ENCODE data around the gene PSEN1. TPM values are rescaled to one million over a fixed set of nuclear protein-coding genes. Genes with fewer than 3 reads are reported as not detected.

Gene PSEN1
- total and polyA plus RNA-seq, 2 of the 8 experiments (the other 6 are each of a cell fraction or from before 2014, with no cell fraction given): 10.1 to 38.7 TPM

DNA sequence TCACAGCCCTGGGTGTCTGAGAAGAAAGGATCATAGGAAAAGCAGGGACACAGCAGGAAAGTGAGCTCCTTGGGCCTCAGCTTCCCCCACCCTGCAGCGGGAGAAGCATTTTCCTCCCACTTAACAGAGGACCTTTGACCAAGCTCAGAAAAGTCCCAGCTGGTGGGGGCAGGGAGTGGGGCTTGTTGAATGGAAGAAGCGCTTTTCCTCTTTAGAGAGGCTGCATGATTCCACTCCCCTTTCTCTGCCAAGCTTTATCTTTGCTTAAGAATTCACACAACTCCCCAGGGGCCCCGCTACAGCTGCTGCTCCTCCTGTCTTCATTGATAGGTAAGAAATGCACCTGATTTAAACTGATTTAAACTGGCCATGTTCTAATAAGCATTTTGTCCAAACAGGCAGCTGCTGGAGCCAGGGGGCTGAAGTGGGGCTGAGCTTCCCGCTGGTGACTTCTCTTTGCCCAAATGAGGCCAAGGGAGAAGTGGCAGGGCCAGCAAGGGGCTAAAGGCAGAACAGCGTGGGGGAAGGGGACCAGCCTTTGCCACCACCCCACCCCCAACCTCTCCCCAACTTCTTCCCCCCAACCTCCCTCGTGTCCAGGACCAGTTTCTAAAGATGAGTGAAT is 99.3 kb downstream of the PSEN1 start (continued):
- 0 out of 4 replicates have a peak, but pooled peaks have one; percentile 19 to 38 for TF ChIP-seq SIN3A (conservative IDR thresholded peaks at IDR 0.05 in 1 of 2, IDR thresholded peaks at IDR 0.05 in 1 of 2; ENCODE audit: low read depth in 1 of 2, low read length in 2 of 2)
- no peak for TF ChIP-seq HDAC6 (IDR thresholded peaks at IDR 0.05; ENCODE audit: low read depth, low read length)
- TF ChIP-seq RBBP5 (IDR thresholded peaks at IDR 0.05; ENCODE audit: borderline replicate concordance, low read depth, low read length): peak; percentile 78; the same call in 1 of the 2 replicates
- TF ChIP-seq TAF1 (IDR thresholded peaks at IDR 0.05; ENCODE audit: low read depth, low read length): 0 out of 2 replicates have a peak, but pooled peaks have one; percentile 39
- TF ChIP-seq RAD21 (IDR thresholded peaks at IDR 0.05 in 1 of 2, conservative IDR thresholded peaks at IDR 0.05 in 1 of 2; ENCODE audit: low read depth in 2 of 2, low read length in 2 of 2): no peak
- TF ChIP-seq, protein P1, sequence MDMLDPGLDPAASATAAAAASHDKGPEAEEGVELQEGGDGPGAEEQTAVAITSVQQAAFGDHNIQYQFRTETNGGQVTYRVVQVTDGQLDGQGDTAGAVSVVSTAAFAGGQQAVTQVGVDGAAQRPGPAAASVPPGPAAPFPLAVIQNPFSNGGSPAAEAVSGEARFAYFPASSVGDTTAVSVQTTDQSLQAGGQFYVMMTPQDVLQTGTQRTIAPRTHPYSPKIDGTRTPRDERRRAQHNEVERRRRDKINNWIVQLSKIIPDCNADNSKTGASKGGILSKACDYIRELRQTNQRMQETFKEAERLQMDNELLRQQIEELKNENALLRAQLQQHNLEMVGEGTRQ (IDR thresholded peaks at IDR 0.05; ENCODE audit: low read length): no peak
- TF ChIP-seq YY1 (IDR thresholded peaks at IDR 0.05; ENCODE audit: low read depth, low read length): 0 out of 2 replicates have a peak, but pooled peaks have one; percentile 4
- TF ChIP-seq, protein P2, sequence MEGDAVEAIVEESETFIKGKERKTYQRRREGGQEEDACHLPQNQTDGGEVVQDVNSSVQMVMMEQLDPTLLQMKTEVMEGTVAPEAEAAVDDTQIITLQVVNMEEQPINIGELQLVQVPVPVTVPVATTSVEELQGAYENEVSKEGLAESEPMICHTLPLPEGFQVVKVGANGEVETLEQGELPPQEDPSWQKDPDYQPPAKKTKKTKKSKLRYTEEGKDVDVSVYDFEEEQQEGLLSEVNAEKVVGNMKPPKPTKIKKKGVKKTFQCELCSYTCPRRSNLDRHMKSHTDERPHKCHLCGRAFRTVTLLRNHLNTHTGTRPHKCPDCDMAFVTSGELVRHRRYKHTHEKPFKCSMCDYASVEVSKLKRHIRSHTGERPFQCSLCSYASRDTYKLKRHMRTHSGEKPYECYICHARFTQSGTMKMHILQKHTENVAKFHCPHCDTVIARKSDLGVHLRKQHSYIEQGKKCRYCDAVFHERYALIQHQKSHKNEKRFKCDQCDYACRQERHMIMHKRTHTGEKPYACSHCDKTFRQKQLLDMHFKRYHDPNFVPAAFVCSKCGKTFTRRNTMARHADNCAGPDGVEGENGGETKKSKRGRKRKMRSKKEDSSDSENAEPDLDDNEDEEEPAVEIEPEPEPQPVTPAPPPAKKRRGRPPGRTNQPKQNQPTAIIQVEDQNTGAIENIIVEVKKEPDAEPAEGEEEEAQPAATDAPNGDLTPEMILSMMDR (IDR thresholded peaks at IDR 0.05; ENCODE audit: control extremely low read depth in 1 of 3, insufficient read depth in 1 of 3, low read depth in 1 of 3, low read length in 3 of 3): no peak

All from H1 (cell line).